Tibial nerve (tissue), 3 donors: ENCODE measurements around the gene MARCHF3.

Experiments
- CTCF ChIP-seq, 5 experiments: fragments of 200-600 bp in 3 of 5; fragments of 450-650 bp in 2 of 5; sonication (generic) in 3 of 5; IDR thresholded peaks; one replicate each; pipeline ENCODE4 v1.5.1; 2016 to 2019; ENCODE audit warnings: antibody characterized with exemption in 5 of 5, mild to moderate bottlenecking in 3 of 5, moderate library complexity in 2 of 5
- POLR2A ChIP-seq, 2 donors: fragments of 450-650 bp; IDR thresholded peaks; one replicate each; pipeline ENCODE4 v1.6.1; 2017; ENCODE audit warnings: antibody characterized with exemption in 2 of 2, mild to moderate bottlenecking in 2 of 2, moderate library complexity in 2 of 2

DNA sequence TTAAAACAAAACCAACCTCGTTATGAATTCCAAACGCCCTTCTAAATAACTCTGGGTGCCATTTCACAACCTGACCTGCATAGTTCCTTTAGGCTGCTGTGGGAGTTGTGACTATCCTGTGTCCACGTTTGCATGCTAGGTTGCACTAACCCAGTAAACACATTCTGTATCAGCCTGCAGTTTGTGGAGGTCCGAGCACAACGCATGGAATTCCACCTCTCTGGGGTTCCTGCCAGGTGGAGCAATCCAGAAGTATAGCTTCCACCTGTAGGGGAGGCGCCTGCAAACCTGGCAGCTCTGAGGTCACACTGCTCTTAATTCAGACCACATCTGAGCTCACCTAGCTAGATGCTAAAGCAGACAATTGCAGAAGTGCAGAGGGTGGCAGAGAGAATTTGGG, 57.2 kb downstream of the MARCHF3 start:
- TF ChIP-seq POLR2A (IDR thresholded peaks at IDR 0.05) (no peak), CTCF (IDR thresholded peaks at IDR 0.05) (no peak)
